Stimulated activated CD4-positive, alpha-beta T cell treated with anti-CD3 and anti-CD28 coated beads, TNF-alpha, amount 100 ng/mL, for 24 hours (primary cell): ENCODE results near the gene FAM222B.
"Not testable (repeated sequence)": the region's sequence is repeated elsewhere in the genome, so short reads cannot be mapped to it uniquely, and the experiment has no call there.

ENCODE experiments used
- DNase-seq, 3 experiments: peaks; one replicate each; pipeline ENCODE4 v3.0.0-alpha.2; 2020; ENCODE audit warnings: low read depth in 3 of 3

FAM222B gene

DNA sequence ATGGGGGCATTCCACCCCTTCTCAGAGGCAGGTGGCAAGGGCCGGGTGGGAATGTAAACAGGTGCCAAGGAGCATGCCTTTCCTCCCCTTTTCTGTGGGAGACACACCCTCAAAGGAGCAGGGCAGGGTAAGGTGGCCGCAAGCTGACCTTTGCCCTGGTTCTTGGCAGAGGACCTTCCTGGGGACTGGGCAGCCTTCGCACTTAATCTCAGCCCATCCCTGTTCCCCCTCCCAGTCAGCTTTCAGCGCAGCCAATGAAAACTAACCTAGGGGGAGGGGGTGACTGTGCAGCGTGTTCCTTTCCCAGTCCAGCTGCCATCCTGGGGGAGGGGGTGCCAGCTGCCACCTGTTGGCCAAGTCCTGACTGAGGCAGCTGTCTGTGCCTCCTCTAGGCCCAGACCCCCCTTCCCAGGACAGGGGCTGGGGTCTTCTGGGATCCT is 96.0 kb downstream of the FAM222B start:
- DNase-seq: no peak

DNA sequence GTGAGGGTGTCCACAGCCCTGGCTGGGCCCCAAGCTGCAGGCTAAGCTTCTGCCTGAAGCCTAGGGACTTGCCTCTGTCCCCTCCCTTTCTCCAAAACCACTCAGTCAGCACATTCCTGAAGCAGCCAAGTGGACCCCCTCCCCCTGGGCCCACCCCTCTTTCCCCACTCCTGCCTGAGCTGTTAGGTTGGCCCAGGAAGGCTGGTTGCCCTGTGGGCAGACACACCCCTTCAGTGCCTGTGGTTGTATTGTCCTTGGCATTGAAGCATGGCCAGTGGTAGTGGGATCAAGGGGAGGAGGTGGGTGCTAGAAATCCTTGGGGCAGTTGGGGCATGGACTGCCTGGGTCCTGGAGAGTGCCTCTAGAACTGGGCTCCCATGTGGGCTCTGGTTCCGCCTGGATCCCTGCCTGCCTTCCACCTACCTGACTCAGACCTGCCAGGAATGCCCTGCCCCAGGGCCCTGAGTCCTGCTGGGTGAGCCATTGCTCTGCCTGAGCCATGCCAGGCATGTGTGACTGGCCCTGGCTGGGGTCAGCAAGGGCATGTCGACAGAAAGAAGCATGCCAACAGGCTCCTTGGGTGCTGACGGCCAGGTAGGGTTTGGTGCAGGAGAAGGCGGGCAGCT is 96.7 kb downstream of the FAM222B start:
- no peak for DNase-seq

DNA sequence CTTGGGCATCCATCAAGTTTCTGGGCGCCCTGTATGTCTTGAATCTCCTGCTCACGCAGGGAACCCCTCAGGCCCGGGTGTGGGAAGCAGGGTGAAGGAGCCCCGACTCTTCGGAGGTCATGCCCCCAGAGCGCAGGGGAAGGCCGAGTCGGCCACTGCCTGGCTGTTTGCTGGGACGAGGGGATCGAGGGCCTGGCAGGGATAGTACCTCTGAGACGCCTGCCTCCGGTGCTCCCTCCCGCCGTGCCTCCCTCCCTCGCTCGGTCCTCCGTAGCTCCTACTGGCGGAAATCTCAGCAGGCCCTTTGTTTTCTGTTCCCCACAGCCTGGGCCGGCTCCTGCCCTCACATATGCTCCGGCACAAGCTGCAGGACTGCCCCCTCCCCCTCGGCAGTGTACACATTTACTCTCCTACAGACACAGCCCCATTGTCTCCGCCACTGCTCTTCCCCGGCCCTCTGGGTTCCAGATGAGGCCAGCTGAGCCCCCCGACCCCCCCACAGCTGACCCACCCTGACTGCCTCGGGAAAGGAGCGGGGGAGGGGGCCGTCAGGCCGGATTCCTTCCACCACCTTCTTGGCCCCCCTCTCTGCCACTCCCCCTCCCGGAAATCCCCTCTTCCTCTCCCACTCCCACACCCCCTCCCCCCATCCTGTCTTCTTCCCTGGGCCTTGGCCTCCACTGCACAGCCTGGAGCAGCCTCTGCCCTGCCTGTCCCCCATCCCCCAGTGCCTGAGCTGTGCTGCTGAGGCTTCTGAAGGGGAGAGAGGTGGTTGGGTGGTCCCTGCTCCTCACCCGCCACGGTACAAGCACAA is 97.4 kb downstream of the FAM222B start:
- DNase-seq: no peak

DNA sequence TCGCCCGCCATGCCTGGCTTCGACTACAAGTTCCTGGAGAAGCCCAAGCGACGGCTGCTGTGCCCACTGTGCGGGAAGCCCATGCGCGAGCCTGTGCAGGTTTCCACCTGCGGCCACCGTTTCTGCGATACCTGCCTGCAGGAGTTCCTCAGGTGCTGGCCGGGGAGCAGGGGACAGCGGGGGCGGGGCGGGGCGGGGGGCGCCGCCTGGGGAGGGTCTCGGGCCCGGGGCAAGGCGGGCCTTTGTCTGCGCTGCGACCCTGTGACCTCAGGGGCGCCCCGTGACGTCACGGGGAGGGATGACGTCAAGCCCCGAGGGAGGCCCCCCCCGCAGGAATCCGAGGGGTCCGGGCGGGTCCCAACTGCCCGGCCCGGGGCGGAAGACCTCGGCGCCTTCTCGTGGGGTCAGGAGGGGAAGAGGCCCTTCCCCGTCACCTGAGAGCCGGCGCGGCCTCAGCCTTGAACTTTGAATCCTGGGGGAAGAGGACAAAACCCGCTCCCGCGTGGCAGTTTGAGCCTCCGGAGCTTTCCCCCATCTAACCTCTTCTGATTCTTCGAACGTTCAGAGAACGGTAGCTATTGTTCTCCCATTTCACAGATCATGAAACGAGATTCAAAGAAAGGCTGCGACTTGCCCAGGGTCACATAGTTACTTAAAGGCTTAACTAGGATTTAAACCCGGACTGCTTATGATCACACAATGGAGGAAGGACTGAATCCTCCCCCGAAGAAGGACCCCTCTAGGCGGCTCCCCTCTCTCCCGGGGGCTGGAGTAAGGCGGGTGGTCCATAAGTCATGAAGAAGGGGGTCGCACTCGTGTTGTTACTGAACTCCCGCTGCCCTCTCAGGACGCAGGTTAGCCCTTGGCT is 98.3 kb downstream of the FAM222B start:
- peak in 2 of 3 experiments; percentile 57 to 75 for DNase-seq

DNA sequence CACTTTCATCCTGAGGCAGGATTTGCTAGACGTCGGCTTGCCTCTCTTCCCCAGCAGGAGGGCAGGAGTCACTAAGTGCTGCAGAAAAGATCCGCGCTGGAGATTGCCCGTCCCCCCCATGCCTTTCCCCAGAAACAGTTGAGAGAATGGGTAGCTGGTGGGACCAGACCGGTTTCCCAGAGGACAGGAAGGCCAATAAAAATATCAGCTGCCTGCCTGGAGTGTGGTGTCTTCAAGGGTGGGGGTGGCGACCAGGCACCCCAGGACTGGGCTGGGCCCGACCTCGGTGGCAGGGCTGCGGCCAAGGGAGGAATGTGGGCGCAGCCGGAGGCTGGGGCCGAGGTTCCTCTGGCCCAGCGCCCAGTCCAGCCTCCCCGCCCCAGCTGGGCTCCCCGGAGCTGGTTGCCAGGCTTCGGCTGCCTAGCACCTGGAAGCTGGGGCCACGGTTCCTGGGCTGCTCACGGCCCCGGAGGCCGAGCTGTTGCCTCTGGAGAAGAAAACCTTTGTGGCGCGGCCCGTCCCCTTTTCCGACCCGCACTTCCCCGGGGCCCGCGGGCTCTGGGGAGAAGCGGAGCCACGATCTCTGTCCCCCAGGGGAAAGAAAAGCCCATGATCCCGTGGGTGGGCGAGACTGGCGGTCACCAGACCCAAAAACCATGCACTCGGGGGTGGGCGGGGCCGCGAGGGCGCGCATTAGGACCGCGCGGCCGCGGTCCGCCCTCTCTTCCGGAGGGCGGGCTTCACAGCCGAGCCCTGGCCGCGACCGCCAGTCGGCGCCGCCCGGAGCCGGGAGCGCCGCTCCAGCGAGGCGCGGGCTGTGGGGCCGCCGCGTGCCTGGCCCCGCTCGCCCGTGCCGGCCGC is 99.1 kb downstream of the FAM222B start, which contains the start of gene TRAF4:
TRAF4 (plus strand) TSS at position 769 of the 861 bp plus-strand sequence. CDS start 102 bp downstream, outside the sequence.
- DNase-seq: peak; percentile 49 to 85 (median 62)

DNA sequence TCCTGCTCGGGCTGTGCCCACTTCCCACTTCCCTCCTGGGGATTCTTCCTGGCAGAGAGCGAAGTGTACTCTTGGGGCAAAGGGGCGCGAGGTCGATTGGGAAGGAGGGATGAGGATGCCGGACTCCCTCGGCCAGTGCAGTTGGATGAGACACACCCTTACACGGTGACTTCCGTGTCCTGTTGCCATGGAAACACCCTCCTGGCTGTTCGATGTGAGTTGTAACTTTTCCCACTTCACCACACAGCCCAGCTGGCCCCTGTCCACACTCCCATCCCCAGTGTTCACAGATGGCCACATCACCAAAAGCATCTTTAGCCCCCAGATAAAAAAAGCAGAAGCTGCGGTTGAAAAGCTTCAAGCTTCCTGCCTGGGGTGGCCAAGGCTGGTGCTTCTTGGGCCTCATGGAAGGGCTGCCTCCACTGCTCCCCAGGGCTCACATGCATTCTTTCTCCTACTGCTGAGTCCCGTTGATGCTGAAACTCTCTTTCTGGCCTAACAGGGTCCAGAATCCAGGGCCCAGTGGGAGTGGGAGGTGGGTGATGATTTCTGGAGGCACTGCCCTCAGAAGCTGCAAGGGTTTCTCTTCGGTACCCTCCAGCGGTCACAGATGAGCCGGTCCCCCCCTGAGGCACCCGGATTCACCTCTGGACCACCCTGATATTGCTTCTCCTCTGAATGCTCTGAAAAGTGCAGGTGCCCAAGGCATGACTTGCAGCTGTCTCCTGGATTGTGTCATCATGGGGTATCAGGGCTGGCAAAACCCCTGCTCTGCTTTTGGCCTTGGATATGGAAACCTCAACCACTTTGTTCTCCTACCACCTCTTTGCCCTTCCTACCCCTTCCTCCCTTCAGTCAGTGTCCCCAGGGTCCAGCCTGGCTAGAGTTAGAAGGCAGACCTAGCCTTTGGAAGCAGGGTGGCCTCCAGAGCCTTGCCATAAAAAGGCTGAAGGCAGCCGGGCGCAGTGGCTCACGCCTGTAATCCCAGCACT is 100.9 kb downstream of the FAM222B start:
- no peak for DNase-seq

DNA sequence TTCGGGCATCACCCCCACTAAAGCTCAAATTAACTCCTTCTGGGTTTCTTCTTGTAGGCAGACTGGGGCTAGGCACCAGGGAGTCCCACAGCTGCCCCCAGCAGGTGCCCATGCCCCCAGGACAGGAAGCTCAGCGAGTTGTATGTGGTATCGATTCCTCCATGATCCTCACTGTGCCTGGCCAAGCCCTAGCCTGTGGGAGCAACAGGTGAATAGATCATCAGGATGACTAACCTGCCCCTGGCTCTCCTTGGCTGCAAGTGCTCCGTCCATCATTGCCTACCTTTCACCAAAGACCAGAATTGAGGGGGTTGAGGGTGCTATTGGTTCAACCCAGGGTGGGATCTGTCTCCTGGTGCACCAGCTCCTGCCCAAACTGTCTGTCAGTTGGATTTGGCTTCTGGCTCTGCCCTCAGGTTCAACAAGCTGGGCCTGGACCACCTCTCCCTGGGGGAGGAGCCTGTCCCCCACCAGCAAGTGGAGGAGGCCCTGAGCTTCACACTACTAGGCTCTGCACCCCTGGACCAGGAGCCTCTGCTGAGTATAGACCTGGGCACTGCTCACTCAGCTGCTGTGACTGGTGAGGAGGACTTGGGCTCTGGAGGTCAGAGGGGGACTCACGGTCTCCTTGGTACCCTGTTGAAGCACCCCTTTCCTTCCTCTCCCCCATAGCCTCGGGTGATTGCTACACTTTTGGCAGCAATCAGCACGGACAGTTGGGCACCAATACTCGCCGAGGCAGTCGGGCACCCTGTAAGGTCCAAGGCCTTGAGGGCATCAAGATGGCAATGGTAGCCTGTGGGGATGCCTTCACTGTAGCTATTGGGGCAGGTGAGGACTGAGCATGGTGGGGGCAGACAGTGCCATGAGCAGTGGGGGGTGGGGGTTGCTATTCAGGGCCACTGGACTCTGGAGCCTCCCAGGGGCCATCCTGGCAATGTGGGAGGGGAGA is 101.9 kb downstream of the FAM222B start:
- no peak for DNase-seq

DNA sequence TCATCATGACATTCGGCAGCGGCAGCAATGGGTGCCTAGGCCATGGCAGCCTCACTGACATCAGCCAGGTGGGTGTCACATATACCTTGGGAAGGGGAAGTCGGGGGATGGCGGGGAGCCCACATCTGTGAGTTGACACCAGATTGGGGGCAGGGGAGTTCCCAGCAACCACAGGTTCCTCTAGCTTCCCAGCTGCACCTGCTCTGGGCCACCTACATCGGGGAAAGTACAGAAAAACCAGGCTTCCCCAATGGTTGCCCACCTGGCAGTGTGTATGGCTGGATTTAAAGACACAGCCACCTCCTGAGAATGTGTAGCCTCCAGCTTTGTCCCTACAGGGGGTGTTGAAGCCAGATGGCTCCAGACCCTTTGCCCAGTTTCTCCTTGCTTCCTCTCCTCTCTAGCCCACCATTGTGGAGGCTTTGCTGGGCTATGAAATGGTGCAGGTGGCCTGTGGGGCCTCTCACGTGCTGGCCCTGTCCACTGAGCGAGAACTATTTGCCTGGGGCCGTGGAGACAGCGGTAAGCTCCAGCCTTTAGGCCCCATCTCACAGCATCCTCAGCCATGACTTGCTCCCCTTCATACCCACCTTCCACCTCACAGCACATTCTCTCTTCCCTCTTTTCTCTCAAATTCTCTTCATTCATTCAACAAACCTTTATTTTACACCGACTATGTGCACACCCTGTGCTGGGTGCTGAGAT is 103.8 kb downstream of the FAM222B start:
- peak in 1 of 3 experiments; percentile 59 for DNase-seq

DNA sequence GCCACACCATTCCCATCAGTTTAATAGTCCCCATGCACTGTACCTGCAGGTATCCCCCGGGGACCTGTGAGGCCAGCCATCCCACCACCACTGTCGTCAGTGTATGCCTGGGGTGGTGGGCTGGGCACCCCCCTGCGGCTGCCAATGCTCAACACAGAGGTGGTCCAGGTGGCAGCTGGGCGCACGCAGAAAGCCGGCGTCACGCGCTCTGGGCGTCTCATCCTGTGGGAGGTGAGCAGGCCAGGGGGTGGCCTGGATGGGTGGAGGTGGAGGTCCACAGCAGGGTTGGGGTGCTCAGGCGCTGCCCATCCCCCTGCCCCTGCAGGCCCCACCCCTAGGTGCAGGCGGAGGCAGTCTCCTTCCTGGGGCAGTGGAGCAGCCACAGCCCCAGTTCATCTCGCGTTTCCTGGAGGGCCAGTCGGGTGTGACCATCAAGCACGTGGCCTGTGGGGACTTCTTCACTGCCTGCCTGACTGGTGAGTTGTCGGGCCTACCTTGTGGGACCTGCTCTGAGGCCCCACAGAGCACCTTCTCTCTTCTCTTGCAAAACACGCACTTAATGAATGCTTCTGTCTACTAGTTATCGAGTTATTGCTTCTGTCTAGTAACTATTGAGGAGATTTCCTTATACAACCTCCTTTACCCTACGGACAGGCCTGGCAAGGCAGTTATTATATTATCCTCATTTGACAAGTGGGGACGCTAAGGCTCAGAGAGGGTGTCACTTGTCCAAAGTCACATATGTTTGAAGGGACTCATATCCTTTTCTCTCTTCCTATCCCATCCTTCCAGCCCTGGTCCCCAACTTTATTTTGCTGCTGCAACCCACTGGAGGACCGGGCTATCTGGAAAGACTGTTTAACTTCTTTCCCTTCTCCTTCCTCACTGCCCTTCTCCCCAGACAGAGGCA is 104.6 kb downstream of the FAM222B start:
- no peak for DNase-seq

DNA sequence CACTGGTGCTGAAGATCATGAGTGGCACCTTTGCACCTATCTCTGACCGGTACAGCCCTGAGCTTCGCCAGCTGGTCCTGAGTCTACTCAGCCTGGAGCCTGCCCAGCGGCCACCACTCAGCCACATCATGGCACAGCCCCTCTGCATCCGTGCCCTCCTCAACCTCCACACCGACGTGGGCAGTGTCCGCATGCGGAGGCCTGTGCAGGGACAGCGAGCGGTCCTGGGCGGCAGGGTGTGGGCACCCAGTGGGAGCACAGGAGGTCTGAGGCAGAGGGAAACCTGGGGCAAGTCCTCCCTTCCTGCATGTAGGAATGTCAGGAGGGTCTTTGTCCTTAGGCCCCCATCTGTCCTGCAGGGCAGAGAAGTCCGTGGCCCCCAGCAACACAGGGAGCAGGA is 105.3 kb downstream of the FAM222B start:
- no peak for DNase-seq

DNA sequence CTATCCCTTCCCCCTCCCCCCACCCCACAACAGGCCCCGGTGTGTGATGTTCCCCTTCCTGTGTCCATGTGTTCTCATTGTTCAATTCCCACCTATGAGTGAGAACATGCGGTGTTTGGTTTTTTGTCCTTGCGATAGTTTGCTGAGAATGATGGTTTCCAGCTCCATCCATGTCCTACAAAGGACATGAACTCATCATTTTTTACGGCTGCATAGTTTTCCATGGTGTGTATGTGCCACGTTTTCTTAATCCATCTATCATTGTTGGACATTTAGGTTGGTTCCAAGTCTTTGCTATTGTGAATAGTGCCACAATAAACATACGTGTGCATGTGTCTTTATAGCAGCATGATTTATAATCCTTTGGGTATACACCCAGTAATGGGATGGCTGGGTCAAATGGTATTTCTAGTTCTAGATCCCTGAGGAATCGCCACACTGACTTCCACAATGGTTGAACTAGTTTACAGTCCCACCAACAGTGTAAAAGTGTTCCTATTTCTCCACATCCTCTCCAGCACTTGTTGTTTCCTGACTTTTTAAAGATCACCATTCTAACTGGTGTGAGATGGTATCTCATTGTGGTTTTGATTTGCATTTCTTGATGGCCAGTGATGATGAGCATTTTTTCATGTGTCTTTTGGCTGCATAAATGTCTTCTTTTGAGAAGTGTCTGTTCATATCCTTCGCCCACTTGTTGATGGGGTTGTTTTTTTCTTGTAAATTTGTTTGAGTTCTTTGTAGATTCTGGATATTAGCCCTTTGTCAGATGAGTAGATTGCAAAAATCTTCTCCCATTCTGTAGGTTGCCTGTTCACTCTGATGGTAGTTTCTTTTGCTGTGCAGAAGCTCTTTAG is 106.4 kb downstream of the FAM222B start:
- DNase-seq: not testable (repeated sequence)

DNA sequence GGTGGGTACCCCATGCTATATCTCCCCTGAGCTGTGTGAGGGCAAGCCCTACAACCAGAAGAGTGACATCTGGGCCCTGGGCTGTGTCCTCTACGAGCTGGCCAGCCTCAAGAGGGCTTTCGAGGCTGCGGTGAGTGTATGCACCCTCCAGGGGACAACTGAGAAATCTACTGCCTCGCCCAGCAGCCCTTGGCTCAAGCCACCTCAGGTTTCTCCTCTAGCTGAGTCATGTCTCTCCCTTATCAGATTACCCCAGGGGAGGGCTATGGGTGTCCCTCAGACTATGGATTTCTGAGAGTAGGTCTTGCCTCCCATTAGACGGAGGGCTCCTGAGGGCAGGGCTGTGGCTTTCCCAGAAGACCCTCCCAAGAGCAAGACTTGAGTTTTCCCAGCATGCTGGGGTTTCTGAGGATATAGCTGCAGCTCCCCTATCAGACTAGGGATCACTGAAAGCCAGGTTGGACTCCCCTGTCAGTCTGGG is 107.3 kb downstream of the FAM222B start:
- DNase-seq: no peak

DNA sequence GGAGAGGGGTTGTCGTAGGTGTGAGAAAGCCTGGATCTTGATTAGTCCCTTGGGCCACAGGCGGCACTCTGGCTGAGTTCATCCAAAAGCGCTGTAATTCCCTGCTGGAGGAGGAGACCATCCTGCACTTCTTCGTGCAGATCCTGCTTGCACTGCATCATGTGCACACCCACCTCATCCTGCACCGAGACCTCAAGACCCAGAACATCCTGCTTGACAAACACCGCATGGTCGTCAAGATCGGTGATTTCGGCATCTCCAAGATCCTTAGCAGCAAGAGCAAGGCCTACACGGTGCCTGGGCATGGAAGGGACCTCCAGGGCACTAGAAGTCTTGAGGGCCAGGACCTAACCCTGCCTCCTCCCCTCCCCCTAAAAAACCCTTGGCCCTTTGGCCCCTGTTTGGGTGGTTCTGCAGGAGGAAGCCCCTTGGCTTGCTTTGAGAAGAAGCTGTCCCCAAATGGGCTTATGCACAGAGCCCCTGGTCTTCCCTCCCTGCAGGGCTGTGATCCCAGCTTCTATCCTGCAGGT is 107.8 kb downstream of the FAM222B start:
- DNase-seq: no peak

DNA sequence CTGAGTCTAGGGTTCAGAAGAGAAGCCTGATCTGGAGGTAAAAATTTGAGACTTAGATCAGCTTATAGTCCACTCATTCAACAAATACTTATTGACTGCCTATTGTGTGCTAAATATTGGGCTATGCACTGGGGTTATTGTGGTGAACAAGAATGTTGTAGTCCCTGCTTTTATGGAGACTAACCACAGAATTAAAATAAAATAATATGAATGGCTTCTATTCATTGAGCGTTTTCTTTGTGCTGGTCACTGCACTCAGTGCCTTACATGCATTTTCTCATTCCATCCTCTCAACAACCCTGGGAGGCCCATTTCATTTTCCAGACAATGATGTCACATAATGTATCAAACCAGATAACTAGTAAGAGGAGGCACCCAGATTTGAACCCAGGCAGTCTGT is 109.2 kb downstream of the FAM222B start:
- DNase-seq: no peak

DNA sequence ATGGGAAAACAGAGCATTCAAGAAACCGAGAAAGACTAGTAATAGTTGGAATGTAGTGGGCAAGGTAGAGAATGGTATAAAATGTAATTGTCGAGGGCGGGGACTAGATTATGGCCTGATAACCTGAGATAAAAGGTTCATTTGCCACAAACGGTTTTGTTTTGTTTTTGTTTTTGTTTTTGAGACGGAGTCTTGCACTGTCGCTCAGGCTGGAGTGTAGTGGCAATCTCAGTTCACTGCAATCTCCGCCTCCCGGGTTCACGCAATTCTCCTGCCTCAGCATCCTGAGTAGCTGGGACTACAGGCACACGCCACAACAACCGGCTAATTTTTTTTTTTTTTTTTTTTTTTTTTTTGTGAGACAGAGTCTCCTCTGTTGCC is 112.7 kb downstream of the FAM222B start:
- DNase-seq: no peak
